ENCODE measurements around the gene PDIA4.
"Not testable (repeated sequence)": the region's sequence is repeated elsewhere in the genome, so short reads cannot be mapped to it uniquely, and the experiment has no call there.

Gene PDIA4

GRCh38 chr7:149003018-149003417 lies 25.3 kb downstream of the PDIA4 start:
- DNase-seq, result no peak

GRCh38 chr7:149002604-149003003 lies 25.7 kb downstream of the PDIA4 start:
- no peak for DNase-seq

DNA sequence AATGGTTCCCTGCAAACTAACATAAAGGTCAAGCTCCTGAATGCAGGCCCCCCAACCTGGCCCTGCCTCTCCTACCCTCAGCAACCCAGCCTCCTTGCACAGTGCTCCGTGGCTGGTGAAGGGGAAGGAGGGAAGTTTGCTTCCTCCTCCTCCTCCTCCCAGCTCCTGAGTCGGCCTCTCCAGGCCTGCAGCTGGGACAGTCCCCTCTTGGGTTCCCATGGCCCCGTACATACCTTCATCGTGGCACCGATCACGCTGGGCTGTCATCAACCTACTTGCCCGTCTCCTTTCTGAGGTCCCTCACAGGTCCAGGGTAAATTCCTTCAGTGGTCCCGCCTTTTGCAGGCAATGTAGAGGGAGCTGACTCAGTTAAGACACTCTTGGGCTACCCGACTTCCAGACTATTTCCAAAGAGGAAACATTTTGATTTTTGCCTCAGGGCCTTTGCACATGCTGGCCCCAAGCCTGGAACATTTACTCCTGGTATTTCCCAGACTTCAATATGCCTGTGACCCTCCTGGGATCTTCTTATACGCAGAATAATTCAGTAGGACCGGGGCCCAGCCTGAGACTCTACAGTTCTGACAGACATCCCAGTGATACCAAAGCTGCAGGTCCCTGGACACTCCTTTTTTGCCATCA lies 26.8 kb downstream of the PDIA4 start:
- DNase-seq, result no peak

DNA sequence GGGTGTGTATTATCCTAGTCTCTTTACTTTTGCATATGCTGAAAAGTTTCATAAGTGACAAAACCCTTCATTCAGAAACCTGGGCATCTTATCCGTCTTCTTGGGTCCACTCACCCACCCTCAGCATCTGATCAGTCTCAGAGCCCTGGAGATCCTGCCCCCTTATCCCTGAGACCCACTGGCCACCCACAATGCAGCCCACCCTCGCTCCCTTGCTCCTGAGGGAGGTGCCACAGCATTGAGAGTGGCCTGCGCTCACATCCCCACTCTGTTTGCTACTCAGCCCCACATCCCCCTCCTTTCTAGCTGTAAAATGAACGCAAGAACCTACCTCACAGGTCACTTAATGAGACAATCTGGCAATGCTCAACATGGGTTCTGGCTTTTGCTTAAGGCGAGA lies 27.3 kb downstream of the PDIA4 start:
- no peak for DNase-seq

- no peak for DNase-seq
Measured at GRCh38 chr7:148999192-148999591, 29.1 kb downstream of the PDIA4 start.

DNA sequence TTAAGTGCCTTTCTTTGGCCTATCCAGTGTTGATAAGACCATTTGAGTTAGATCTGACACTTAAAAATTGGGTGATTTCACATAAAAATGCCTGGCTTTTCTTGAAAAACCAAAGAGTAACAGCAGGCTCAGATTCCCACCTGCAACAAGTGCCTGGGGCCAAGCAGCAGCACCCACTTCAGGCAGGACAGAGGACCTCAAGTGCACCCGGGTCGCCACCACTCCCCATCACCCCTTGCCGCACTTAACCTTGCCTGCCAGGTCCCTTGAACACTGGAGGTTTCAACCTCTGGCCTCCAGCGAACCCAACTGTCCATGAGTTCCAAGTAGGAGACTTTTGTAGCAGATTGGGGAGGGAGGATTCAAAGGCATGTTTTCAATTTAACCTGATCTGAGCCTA lies 30.8 kb downstream of the PDIA4 start:
- DNase-seq, result no peak

DNA sequence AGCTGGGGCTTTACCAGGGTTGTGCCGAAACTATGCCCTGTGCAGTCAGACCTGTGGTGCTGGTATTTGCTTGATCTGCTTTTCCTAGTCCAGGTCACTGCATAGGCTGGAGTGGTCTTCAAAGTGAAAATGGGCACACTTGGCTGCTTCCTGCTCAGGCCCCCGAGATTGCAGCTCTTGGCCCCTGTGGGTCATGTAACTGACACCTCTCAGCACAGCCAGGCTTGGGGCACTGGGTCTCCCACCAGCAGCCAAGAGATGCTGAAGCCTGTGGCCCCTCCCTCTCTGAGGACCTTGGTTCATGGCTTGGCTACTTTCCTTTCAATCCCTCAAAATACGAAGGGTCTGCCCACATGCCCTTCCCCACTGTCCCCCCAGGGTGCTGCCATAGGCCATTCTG lies 33.7 kb downstream of the PDIA4 start:
- no peak for DNase-seq

DNA sequence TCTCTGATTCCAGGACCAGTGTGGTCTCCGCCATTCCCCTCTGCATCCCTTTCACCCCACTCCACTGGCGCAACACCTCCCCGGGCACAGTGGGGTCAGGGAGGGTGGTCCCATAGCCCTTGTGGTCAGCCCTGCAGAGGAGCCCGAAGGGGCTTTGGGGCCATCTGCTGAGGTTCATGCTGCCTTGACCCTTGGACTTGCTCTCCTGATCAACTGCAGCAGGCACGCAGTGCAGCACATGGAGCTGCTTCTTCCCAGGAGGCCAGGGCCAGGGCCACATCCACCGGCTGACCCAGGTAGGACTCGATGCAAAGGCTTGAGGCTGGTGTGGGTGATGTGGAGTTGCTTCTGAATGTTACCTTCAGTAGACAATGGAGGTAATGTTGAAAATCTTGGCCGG lies 35.1 kb downstream of the PDIA4 start:
- DNase-seq, result no peak

DNA sequence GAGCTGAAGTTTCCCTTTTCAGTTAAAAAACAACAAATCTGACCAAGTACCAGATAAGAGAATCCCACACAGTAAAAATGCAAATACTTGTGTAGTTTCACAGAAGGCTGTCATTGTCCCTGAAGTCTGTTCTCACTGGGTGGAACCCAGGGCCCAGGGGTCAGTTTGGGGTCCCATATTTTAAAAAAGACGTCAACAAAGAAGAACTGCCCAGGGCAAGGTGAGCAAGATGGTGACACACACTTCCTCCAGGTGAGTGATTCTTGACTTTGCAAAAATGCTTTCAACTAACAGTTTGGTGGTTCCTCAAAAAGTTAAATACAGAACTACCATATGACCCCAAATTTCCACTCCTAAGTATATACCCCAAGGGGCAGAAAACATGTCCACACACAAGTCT lies 36.8 kb downstream of the PDIA4 start:
- no peak for DNase-seq

DNA sequence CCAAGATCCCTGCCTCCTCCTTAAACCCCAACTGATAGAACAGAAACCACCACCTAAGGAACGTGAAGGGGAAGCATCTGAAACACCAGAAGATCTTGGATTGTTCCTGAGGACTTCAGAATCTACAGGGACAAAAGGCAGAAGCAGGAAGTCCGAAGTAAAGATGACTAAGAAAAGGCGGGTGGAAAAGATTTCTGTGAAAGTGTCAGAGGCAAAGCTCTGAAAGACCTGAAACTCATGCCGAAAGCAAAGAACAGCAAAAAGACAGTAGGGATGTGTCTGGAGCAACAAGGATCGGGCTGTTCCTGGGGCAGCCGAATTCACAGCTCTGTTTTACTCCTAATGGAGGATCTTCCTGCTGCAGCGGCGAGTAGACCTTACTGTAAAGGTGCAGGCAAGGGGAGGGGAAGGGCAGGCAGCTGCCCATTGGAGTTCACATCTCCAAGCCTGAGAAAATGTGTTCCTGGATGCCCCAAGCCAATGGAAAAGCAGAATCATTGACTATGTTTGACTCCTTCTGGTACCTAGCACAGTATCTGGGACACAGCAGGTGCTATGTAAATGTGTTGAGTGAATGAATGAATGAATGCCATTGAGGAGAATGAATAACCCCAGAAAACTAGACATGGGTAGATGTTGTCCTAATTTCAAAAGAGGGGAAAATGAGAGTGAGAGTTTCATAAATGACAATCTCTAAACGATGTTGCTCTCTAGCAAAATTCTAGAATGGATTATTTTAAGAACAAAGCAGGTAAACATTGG lies 40.4 kb downstream of the PDIA4 start:
- DNase-seq, result no peak

GRCh38 chr7:148987010-148987750 lies 41.1 kb downstream of the PDIA4 start:
- peak; percentile 65 to 90 (median 76) for DNase-seq

GRCh38 chr7:148986742-148987009 lies 41.6 kb downstream of the PDIA4 start:
- no peak for DNase-seq

DNA sequence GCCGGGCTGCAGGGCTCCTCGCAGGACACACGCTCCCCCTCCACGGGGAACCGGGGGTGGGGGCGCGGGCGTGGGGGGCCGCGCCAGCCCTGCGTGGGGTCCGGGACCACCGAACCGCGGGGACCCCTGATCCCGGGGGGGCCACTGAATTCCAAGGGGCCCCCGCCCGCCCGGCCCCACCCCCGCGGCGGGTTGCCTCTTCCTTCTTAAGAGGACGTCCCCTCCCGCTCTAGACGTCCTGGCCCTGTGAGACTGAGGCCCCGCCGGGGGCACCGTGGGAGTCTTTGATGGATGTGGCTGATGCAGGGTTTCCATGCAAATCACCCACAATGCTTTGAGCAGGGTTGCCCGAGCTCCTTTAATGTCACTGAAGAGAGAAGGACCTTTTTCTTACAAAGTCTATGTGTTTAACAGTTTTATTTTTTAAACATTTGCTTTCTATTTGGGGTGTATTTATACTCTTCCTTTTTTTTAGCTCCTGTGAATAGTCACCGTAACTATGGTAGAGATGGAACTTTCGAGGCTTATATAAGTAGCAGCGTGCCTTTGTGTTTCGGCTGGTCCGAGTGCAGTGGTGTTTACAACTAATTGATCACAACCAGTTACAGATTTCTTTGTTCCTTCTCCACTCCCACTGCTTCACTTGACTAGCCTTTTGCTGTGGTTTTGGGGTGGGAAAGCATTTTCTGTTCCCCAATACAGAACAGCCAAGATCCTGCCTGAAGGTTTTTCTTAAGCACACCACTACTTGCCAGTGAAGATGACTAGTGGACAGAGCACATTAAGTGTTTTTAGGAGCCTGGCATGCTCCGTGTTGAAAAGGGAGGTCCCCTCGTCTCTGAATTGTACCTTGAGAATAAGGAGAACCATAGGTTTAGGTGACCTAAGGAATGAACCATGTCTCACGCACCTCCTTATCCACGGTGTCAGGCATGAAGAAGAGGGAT lies 44.8 kb downstream of the PDIA4 start:
- peak; percentile 65 to 85 (median 80) for DNase-seq

DNA sequence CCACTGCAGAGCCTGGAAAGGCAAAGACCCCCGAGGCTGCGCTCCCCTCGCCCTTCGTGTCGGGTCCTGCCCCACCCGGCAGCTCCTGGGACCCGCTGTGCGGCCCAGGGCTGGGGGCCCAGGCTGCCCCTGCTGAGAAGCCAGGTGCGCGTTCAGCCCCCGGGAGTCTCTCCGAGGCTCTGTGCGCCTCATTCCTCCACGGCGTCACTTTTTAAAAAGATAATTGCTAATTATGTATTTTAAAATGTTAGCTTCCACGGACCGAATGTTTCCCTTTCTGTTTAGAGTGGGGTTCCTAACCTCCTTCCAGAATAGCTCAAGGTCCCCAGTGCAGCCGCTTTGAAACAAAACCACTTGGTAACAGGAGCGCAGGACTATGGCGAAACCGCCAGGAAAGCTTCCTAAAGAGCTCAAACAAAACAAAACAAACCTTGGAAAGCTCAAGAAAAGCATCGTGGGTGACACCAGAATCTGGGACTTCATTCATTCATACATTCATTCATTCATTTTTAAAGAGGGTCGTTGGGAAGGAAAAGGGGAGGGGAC lies 45.6 kb downstream of the PDIA4 start:
- no peak for DNase-seq

DNA sequence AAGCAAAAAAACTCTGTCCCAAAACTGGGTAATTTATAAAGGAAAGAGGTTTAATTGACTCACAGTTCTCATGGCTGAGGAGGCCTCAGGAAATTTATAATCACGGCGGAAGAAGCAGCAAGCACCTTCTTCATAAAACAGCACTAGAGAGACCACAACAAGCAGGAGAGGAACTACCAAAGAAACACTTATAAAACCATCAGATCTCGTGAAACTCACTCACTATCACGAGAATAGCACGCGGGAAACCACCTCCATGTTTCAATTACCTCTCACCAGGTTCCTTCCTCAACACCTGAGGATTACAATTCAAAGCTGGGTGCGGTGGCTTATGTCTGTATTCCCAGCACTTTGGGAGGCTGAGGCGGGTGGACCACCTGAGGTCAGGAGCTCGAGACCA lies 48.5 kb downstream of the PDIA4 start:
- DNase-seq, result no peak

- not testable (repeated sequence) for DNase-seq
Measured at GRCh38 chr7:148979072-148979471, 49.2 kb downstream of the PDIA4 start.

- DNase-seq, result no peak
Measured at GRCh38 chr7:148978091-148978490, 50.2 kb downstream of the PDIA4 start.

- DNase-seq, result no peak
Measured at GRCh38 chr7:148975896-148976295, 52.4 kb downstream of the PDIA4 start.

- no peak for DNase-seq
Measured at GRCh38 chr7:148973256-148973655, 55.0 kb downstream of the PDIA4 start.

DNA sequence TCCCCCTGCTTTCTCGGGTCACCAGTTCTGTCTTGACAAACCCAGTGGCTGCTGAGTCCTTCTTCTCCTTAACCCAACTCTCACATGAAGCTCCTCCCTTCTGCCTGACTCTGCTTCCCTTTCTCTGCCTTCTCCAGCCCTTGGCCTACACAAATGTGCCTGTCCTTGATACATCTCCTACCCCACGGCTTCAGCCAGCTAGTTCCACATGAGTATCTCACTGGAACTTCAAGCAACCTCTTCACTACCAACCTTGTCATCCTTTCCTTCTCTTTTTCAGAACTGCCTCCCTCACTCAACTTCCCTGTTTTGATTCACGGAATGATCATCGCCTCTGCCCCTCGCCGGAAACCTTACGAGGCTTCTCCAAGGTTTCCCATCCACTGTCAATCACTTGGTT lies 55.9 kb downstream of the PDIA4 start:
- DNase-seq, result no peak

DNA sequence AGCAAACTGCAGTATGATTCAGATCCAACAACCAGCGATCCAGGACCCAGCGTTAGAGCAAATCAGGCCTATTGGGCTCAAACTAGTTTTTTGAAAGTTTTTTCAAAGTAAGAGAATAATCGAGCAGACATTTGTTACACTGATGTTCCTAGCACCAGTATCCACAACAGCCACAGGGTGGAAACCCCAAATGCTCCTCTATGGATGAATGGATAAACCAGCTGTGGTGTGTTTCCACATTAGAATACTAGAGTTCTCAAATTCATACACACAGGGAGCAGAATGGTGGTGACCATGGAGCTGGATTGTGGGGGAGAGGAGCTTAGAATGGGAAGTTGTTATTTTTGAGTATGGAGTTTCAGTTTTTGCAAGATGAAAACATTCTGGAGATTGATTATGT lies 60.7 kb downstream of the PDIA4 start:
- DNase-seq, result no peak

GRCh38 chr7:148967032-148967372 lies 61.3 kb downstream of the PDIA4 start:
- no peak for DNase-seq
